H1 (cell line): ENCODE results near the gene MLKL. TPM values are rescaled to one million over a fixed set of nuclear protein-coding genes. Genes with fewer than 3 reads are reported as not detected.

Experiments used
- CTCF ChIA-PET: fragments of 300-600 bp; sonication (Branson Sonifier 250); formaldehyde crosslinking; loops from one replicate; lab custom pipeline; 2021; ENCODE audit not compliant: partially characterized antibody; lab: Charles Lee
- POLR2A ChIA-PET: fragments of 300-600 bp; sonication (Branson Sonifier 250); formaldehyde crosslinking; loops from one replicate; lab custom pipeline; 2021; ENCODE audit warnings: inconsistent platforms; ENCODE audit not compliant: partially characterized antibody; lab: Charles Lee
- DNase-seq, 2 experiments: peaks; one replicate each; pipeline versions ENCODE4 v3.0.0 to v3.0.0-alpha.2; 2010 to 2022; ENCODE audit warnings: low spot score in 2 of 2, low read depth in 1 of 2, mixed read lengths in 1 of 2
- FAIRE-seq: peaks from 2 replicates; lab custom pipeline; 2011; peaks lifted over from hg19 to GRCh38; lab: Jason Lieb, UNC
- H2AFZ ChIP-seq: 2 replicates; pipeline ENCODE4 v1.8.1; 2012; ENCODE audit warnings: low read length, inconsistent platforms
- H2AK5ac ChIP-seq: 2 replicates; pipeline ENCODE4 v1.6.1; 2013; ENCODE audit warnings: low read depth, low read length
- H2BK120ac ChIP-seq: replicated peaks from 2 replicates; pipeline ENCODE3; 2013; ENCODE audit warnings: low read depth, low read length, inconsistent platforms
- H2BK12ac ChIP-seq: 2 replicates; pipeline ENCODE4 v1.6.1; 2013; ENCODE audit warnings: low read depth, low read length
- H2BK15ac ChIP-seq: 2 replicates; pipeline ENCODE4 v1.6.1; 2013; ENCODE audit warnings: low read length
- H2BK20ac ChIP-seq: 2 replicates; pipeline ENCODE4 v1.6.1; 2013; ENCODE audit warnings: low read length
- H2BK5ac ChIP-seq: 2 replicates; pipeline ENCODE4 v1.6.1; 2013; ENCODE audit warnings: low read depth, low read length
- H3K14ac ChIP-seq: 2 replicates; pipeline ENCODE4 v1.6.1; 2013; ENCODE audit warnings: inconsistent platforms; ENCODE audit not compliant: insufficient read length
- H3K18ac ChIP-seq: 2 replicates; pipeline ENCODE4 v1.6.1; 2013; ENCODE audit warnings: low read length; ENCODE audit errors: extremely low read depth
- H3K23ac ChIP-seq: 2 replicates; pipeline ENCODE4 v1.6.1; 2013; ENCODE audit warnings: inconsistent platforms; ENCODE audit not compliant: insufficient read length
- H3K23me2 ChIP-seq: 2 replicates; pipeline ENCODE4 v1.6.1; 2013; ENCODE audit warnings: low read depth, low read length
- H3K27ac ChIP-seq: 2 replicates; pipeline ENCODE4 v1.6.1; 2011; ENCODE audit warnings: low read depth, low read length, inconsistent platforms
- H3K27me3 ChIP-seq, 4 experiments: replicated peaks in 1 of 4; 1 replicate in 1 of 4; 2 replicates in 3 of 4; pipeline versions ENCODE4 v1.6.1 to v1.8.1; 2011 to 2013; ENCODE audit warnings: low read length in 3 of 4, mild to moderate bottlenecking in 3 of 4, inconsistent platforms in 2 of 4, mixed read lengths in 2 of 4, moderate library complexity in 1 of 4; ENCODE audit not compliant: control insufficient read depth in 3 of 4, insufficient read depth in 3 of 4; ENCODE audit errors: extremely low read depth in 1 of 4
- H3K36me3 ChIP-seq, 4 experiments: 2 replicates each; pipeline versions ENCODE4 v1.6.1 to v1.8.1; 2011 to 2013; ENCODE audit warnings: mild to moderate bottlenecking in 4 of 4, low read length in 3 of 4, moderate library complexity in 2 of 4, control low read depth in 1 of 4, inconsistent platforms in 1 of 4; ENCODE audit not compliant: insufficient read depth in 4 of 4, control insufficient read depth in 2 of 4
- H3K4ac ChIP-seq: replicated peaks from 2 replicates; pipeline ENCODE3; 2013; ENCODE audit warnings: low read length, low read depth, mixed read lengths, inconsistent platforms; ENCODE audit not compliant: insufficient read length
- H3K4me1 ChIP-seq, 4 experiments: replicated peaks in 1 of 4; 1 replicate in 1 of 4; 2 replicates in 3 of 4; pipeline versions ENCODE4 v1.6.1 to v1.8.1; 2011 to 2013; ENCODE audit warnings: low read length in 3 of 4, inconsistent platforms in 2 of 4, mixed read lengths in 1 of 4; ENCODE audit not compliant: insufficient read depth in 4 of 4, control insufficient read depth in 3 of 4
- H3K4me2 ChIP-seq, 2 experiments: 2 replicates each; pipeline versions ENCODE4 v1.6.1 to v1.8.1; 2011 to 2013; ENCODE audit warnings: low read depth in 2 of 2, low read length in 2 of 2, control low read depth in 1 of 2, inconsistent platforms in 1 of 2, mild to moderate bottlenecking in 1 of 2; ENCODE audit not compliant: insufficient read depth in 1 of 2
- H3K4me3 ChIP-seq, 4 experiments: fragments of 200-600, 300-600 bp in 1 of 4; sonication (generic), shearing (Covaris generic), sonication (Bioruptor Twin) in 1 of 4; 2 replicates each; pipeline versions ENCODE4 v1.5.1 to v1.8.1; 2011 to 2016; ENCODE audit warnings: low read length in 4 of 4, low read depth in 3 of 4, control low read depth in 2 of 4, inconsistent platforms in 2 of 4, mild to moderate bottlenecking in 2 of 4, mixed read lengths in 1 of 4, moderate library complexity in 1 of 4; ENCODE audit not compliant: insufficient read depth in 2 of 4; ENCODE audit errors: extremely low read depth in 1 of 4
- H3K56ac ChIP-seq: replicated peaks from 2 replicates; pipeline ENCODE3; 2013; ENCODE audit warnings: low read depth, mild to moderate bottlenecking, mixed read lengths, low read length, inconsistent platforms; ENCODE audit not compliant: insufficient read length
- H3K79me1 ChIP-seq: 2 replicates; pipeline ENCODE4 v1.6.1; 2013; ENCODE audit warnings: low read depth, low read length, control low read depth
- H3K79me2 ChIP-seq, 2 experiments: 2 replicates each; pipeline versions ENCODE4 v1.6.1 to v1.8.1; 2012 to 2013; ENCODE audit warnings: low read length in 2 of 2, mild to moderate bottlenecking in 2 of 2, inconsistent platforms in 1 of 2; ENCODE audit not compliant: insufficient read depth in 2 of 2, control insufficient read depth in 1 of 2
- H3K9ac ChIP-seq, 4 experiments: replicated peaks in 1 of 4; 1 replicate in 1 of 4; 2 replicates in 3 of 4; pipeline versions ENCODE4 v1.6.1 to v1.8.1; 2011 to 2013; ENCODE audit warnings: low read depth in 3 of 4, low read length in 3 of 4, control low read depth in 2 of 4, mild to moderate bottlenecking in 2 of 4, moderate library complexity in 2 of 4, inconsistent platforms in 1 of 4; ENCODE audit errors: extremely low read depth in 1 of 4
- H3K9me3 ChIP-seq, 2 experiments: 2 replicates each; pipeline versions ENCODE4 v1.6.1 to v1.8.1; 2012 to 2013; ENCODE audit warnings: mild to moderate bottlenecking in 2 of 2, moderate library complexity in 2 of 2, control low read depth in 1 of 2, inconsistent platforms in 1 of 2, low read depth in 1 of 2, low read length in 1 of 2, mixed read lengths in 1 of 2; ENCODE audit not compliant: insufficient read depth in 2 of 2
- H4K20me1 ChIP-seq, 2 experiments: replicated peaks in 1 of 2; 2 replicates each; pipeline versions ENCODE3 to v1.8.1; 2011 to 2013; ENCODE audit warnings: inconsistent platforms in 2 of 2, low read length in 2 of 2, mild to moderate bottlenecking in 1 of 2; ENCODE audit not compliant: insufficient read depth in 2 of 2, control insufficient read depth in 1 of 2
- H4K5ac ChIP-seq: 2 replicates; pipeline ENCODE4 v1.6.1; 2013; ENCODE audit warnings: low read length, low read depth, mixed read lengths, inconsistent platforms; ENCODE audit not compliant: insufficient read length
- H4K8ac ChIP-seq: 2 replicates; pipeline ENCODE4 v1.8.0; 2013; ENCODE audit warnings: mild to moderate bottlenecking, moderate library complexity, low read length, inconsistent platforms; ENCODE audit not compliant: insufficient read depth; ENCODE audit errors: extremely low read depth
- H4K91ac ChIP-seq: replicated peaks from 2 replicates; pipeline ENCODE3; 2013; ENCODE audit warnings: low read length, mixed read lengths, inconsistent platforms; ENCODE audit not compliant: insufficient read length
- JUN ChIP-seq: IDR thresholded peaks from 2 replicates; pipeline ENCODE4 v1.6.1; 2011; ENCODE audit warnings: low read depth, mild to moderate bottlenecking, improper control_type of control experiment, low read length
- KDM5A ChIP-seq: fragments of 200-600 bp; IDR thresholded peaks from 2 replicates; pipeline ENCODE4 v1.7.1; 2012; ENCODE audit warnings: mild to moderate bottlenecking, low read length, inconsistent platforms, mixed read lengths
- SUZ12 ChIP-seq: fragments of 200-600 bp; sonication (generic); IDR thresholded peaks from 2 replicates; pipeline ENCODE4 v1.6.1; 2012; ENCODE audit warnings: mild to moderate bottlenecking, inconsistent platforms, low read length, moderate library complexity, mixed read lengths
- YY1 ChIP-seq: IDR thresholded peaks from 2 replicates; pipeline ENCODE4 v1.6.1; 2011; ENCODE audit warnings: low read depth, mild to moderate bottlenecking, low read length
- WGBS, 2 experiments: shearing (Covaris generic) in 1 of 2; methylation state at CpG; one replicate each; pipeline versions ENCODE4 v1.1.6 to v1.1.7; 2013 to 2015; ENCODE audit warnings: low lambda C conversion rate in 2 of 2, mixed read lengths in 2 of 2, inconsistent platforms in 1 of 2, low coverage in 1 of 2, missing lambda C conversion rate in 1 of 2; ENCODE audit not compliant: insufficient replicate concordance in 2 of 2, insufficient coverage in 1 of 2, insufficient read length in 1 of 2; ENCODE audit errors: extremely low coverage in 1 of 2, missing lambda C conversion rate in 1 of 2; 5-methylcytosine and 5-hydroxymethylcytosine counted together
- polyA plus RNA-seq, 7 experiments: library from polyadenylated mRNA; depleted of rRNA in 3 of 7; stranded (reverse) in 5 of 7; unstranded in 2 of 7; fragments of >200 nt in 5 of 7; fragments of 200-250 nt in 2 of 7; gene quantifications; 1 replicate in 5 of 7; 2 replicates in 1 of 7; 4 replicates in 1 of 7; pipeline versions ENCODE4 v1.2.1 to v1.2.3, GENCODE V29; 2011 to 2013; ENCODE audit warnings: missing spikeins in 2 of 7, mixed read lengths in 2 of 7
- total RNA-seq: library from RNA; stranded (reverse); fragmentation: NEBNext Ultra II Directional; extraction: Animal tissue kit (Norgen Biotek cat#: 25700); gene quantifications from 2 replicates; pipeline ENCODE4 v1.2.1, GENCODE V29; 2021

Gene MLKL
- total and polyA plus RNA-seq, 2 of the 8 experiments (the other 6 are each of a cell fraction or from before 2014, with no cell fraction given), result 1.6 to 2.1 TPM

DNA sequence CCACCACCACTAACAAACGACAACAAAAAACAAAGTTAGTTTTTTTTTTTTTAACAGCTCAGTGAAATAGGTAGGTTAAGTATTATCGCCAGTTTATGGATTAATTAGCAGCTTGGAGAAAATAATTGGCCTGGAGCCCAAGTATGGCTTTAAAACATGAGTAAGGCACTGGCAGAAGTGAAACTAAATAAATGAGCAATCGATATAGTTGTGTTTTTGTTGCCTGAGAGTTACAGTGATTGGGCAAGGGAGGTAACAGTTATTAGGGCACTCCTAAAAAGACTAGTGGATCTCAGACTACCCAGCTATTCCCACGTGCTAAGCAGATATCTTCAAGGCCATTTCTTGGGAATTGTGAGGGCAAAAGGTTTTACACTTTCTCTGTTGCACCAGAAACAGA is 2.4 kb downstream of the MLKL start:
- H2AK5ac ChIP-seq, result no peak overlapping the region
- H3K79me2 ChIP-seq, result no peaks in the 10 kb centered on the region
- FAIRE-seq (no peak), DNase-seq (no peak)
- 84% methylated on average over 4 of the region's 4 CpGs; no CpG with 5 or more reads in 1 of the 2 experiments for WGBS, 2 experiments
- H3K4me2 ChIP-seq, result no peak overlapping the region
- no peak overlapping the region for H4K5ac ChIP-seq
- no peaks in the 10 kb centered on the region for H3K9me3 ChIP-seq
- no peak overlapping the region for H3K23ac ChIP-seq
- H3K23me2 ChIP-seq, result peaks cover 9% of the 10 kb centered on the region
- no peak overlapping the region for H4K8ac ChIP-seq
- no peak overlapping the region for H3K9ac ChIP-seq
- H3K18ac ChIP-seq, result no peak overlapping the region
- no peak overlapping the region for H3K14ac ChIP-seq
- H3K4ac ChIP-seq, result no peak overlapping the region
- POLR2A ChIA-PET, result interaction anchor here (0.6 to 1.2 kb wide), 2 partner anchors 14 to 115 kb away, joined by 3 read pairs; no protein-coding TSS in a partner anchor
- H2BK15ac ChIP-seq, result no peak overlapping the region
- no peaks in the 10 kb centered on the region for H3K79me1 ChIP-seq
- no peak overlapping the region for H3K56ac ChIP-seq
- H4K20me1 ChIP-seq, result no peaks in the 10 kb centered on the region
- no peak overlapping the region for H2BK5ac ChIP-seq
- no peak overlapping the region for H3K4me3 ChIP-seq
- TF ChIP-seq JUN (no peak), SUZ12 (no peak), KDM5A (no peak), YY1 (no peak)
- TF ChIP-seq, all 59 proteins: peak for 0
- peaks cover 0 to 10% (median 4%) of the 10 kb centered on the region in 4 experiments; a peak in 3 of 7 replicates for H3K27me3 ChIP-seq
- H2AFZ ChIP-seq, result no peak overlapping the region
- peaks cover 0 to 3% (median 2%) of the 10 kb centered on the region in 4 experiments; a peak in 4 of 7 replicates for H3K4me1 ChIP-seq
- no peak overlapping the region for H2BK120ac ChIP-seq
- no peaks in the 10 kb centered on the region for H3K36me3 ChIP-seq
- no peak overlapping the region for H4K91ac ChIP-seq
- no peak overlapping the region for H3K27ac ChIP-seq
- no peak overlapping the region for H2BK12ac ChIP-seq
- CTCF ChIA-PET, result interaction anchor here (0.7 to 4.3 kb wide), 7 partner anchors 10 to 165 kb away, joined by 3 to 27 read pairs (median 3); no protein-coding TSS in a partner anchor
- H2BK20ac ChIP-seq, result no peak overlapping the region
